ENCODE measurements around the gene RABGGTB.

- TF ChIP-seq POLR2AphosphoS5 (IDR thresholded peaks at IDR 0.05; ENCODE audit: low read depth, low read length) (no peak), REST (IDR thresholded peaks at IDR 0.05; ENCODE audit: insufficient read depth in 1 of 2, low read depth in 2 of 2, low read length in 2 of 2) (no peak), SIN3A (IDR thresholded peaks at IDR 0.05; ENCODE audit: borderline replicate concordance, insufficient read depth, low read length) (no peak)
These were observed 21.9 kb upstream of the RABGGTB start for GRCh38 chr1:75764057-75764655.

Data from PFSK-1 (cell line).